ENCODE measurements around the gene USP34.

The USP34 gene

GRCh38 chr2:61182059-61182383, 288.9 kb downstream of the USP34 start:
- H3K27ac ChIP-seq (replicated peaks) = no peak overlapping the region
- TF ChIP-seq GABPA (IDR thresholded peaks at IDR 0.05; ENCODE audit: low read depth) (no peak), POLR2AphosphoS5 (IDR thresholded peaks at IDR 0.05; ENCODE audit: low read depth) (no peak), CTCF (IDR thresholded peaks at IDR 0.05; ENCODE audit: insufficient read depth, low read length) (no peak), SPI1 (IDR thresholded peaks at IDR 0.05; ENCODE audit: borderline replicate concordance, low read depth) (no peak)
- TF ChIP-seq, protein P1, sequence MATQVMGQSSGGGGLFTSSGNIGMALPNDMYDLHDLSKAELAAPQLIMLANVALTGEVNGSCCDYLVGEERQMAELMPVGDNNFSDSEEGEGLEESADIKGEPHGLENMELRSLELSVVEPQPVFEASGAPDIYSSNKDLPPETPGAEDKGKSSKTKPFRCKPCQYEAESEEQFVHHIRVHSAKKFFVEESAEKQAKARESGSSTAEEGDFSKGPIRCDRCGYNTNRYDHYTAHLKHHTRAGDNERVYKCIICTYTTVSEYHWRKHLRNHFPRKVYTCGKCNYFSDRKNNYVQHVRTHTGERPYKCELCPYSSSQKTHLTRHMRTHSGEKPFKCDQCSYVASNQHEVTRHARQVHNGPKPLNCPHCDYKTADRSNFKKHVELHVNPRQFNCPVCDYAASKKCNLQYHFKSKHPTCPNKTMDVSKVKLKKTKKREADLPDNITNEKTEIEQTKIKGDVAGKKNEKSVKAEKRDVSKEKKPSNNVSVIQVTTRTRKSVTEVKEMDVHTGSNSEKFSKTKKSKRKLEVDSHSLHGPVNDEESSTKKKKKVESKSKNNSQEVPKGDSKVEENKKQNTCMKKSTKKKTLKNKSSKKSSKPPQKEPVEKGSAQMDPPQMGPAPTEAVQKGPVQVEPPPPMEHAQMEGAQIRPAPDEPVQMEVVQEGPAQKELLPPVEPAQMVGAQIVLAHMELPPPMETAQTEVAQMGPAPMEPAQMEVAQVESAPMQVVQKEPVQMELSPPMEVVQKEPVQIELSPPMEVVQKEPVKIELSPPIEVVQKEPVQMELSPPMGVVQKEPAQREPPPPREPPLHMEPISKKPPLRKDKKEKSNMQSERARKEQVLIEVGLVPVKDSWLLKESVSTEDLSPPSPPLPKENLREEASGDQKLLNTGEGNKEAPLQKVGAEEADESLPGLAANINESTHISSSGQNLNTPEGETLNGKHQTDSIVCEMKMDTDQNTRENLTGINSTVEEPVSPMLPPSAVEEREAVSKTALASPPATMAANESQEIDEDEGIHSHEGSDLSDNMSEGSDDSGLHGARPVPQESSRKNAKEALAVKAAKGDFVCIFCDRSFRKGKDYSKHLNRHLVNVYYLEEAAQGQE (IDR thresholded peaks at IDR 0.05; ENCODE audit: insufficient replicate concordance, low read depth) = no peak
- H3K4me3 ChIP-seq (replicated peaks; ENCODE audit: insufficient read depth, low read length) = no peak overlapping the region
- no peaks in the 10 kb centered on the region for H3K27me3 ChIP-seq (ENCODE audit: insufficient read depth, poor library complexity, severe bottlenecking)
- no peak for DNase-seq (ENCODE audit: low read depth in 1 of 2, low spot score in 1 of 2)

- H3K27me3 ChIP-seq (ENCODE audit: insufficient read depth, poor library complexity, severe bottlenecking) = no peaks in the 10 kb centered on the region
- no peak overlapping the region for H3K4me3 ChIP-seq (replicated peaks; ENCODE audit: insufficient read depth, low read length)
- H3K27ac ChIP-seq (replicated peaks) = no peak overlapping the region
- DNase-seq (ENCODE audit: low read depth in 1 of 2, low spot score in 1 of 2) = no peak
- TF ChIP-seq POLR2AphosphoS5 (IDR thresholded peaks at IDR 0.05; ENCODE audit: low read depth) (no peak), SPI1 (IDR thresholded peaks at IDR 0.05; ENCODE audit: borderline replicate concordance, low read depth) (no peak), GABPA (IDR thresholded peaks at IDR 0.05; ENCODE audit: low read depth) (no peak), CTCF (IDR thresholded peaks at IDR 0.05; ENCODE audit: insufficient read depth, low read length) (no peak)
- TF ChIP-seq, protein P1 (IDR thresholded peaks at IDR 0.05; ENCODE audit: insufficient replicate concordance, low read depth) = no peak
Measured at GRCh38 chr2:61181382-61182058, 289.4 kb downstream of the USP34 start.

DNA sequence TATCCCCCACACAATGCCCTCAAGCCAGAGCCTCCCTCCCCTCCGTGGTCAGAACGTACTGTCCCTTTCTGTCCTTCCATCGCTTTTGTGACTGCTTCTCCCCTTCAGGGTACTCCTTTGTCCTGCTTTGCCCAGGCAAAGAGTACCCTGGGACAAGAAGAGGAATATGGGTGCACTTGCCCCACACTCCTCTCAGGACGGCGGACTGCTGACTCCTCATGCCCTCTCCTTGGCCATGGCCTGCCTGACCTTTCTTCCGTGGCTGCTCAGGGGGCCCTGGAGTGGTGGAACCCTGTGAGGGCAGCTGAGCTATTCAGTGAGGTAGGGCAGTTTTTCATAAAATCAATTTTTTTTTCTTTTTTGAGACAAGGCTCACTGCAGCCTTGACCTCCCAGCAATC, 290.2 kb downstream of the USP34 start:
- no peak overlapping the region for H3K27ac ChIP-seq (replicated peaks)
- no peaks in the 10 kb centered on the region for H3K27me3 ChIP-seq (ENCODE audit: insufficient read depth, poor library complexity, severe bottlenecking)
- no peak overlapping the region for H3K4me3 ChIP-seq (replicated peaks; ENCODE audit: insufficient read depth, low read length)
- TF ChIP-seq, protein P1 (IDR thresholded peaks at IDR 0.05; ENCODE audit: insufficient replicate concordance, low read depth) = no peak
- TF ChIP-seq SPI1 (IDR thresholded peaks at IDR 0.05; ENCODE audit: borderline replicate concordance, low read depth) (no peak), GABPA (IDR thresholded peaks at IDR 0.05; ENCODE audit: low read depth) (no peak), CTCF (IDR thresholded peaks at IDR 0.05; ENCODE audit: insufficient read depth, low read length) (no peak), POLR2AphosphoS5 (IDR thresholded peaks at IDR 0.05; ENCODE audit: low read depth) (no peak)
- DNase-seq (ENCODE audit: low read depth in 1 of 2, low spot score in 1 of 2) = no peak
